Ammon's horn (tissue), 1 donor: ENCODE data around the gene ABCC9.

ENCODE experiments used
- DNase-seq: peaks from one replicate; pipeline ENCODE4 v3.0.0-alpha.2; 2016; ENCODE audit warnings: low spot score

ABCC9 gene

GRCh38 chr12:21774358-21775132 is 166.7 kb downstream of the ABCC9 start, which contains the start of gene KCNJ8:
TSS of gene KCNJ8 (minus strand) at chr12:21774706. CDS start at chr12:21773616, 1,090 bp downstream.
- peak; percentile 66 for DNase-seq

GRCh38 chr12:21773806-21774205 is 167.4 kb downstream of the ABCC9 start:
- no peak for DNase-seq

GRCh38 chr12:21773263-21773741 is 167.9 kb downstream of the ABCC9 start:
- peak; percentile 14 for DNase-seq

GRCh38 chr12:21771311-21771710 is 169.9 kb downstream of the ABCC9 start:
- DNase-seq = no peak

GRCh38 chr12:21769307-21769706 is 171.9 kb downstream of the ABCC9 start:
- no peak for DNase-seq

- no peak for DNase-seq
Observed at GRCh38 chr12:21766403-21766802, 174.8 kb downstream of the ABCC9 start.

- no peak for DNase-seq
Observed at GRCh38 chr12:21764950-21765349, 176.3 kb downstream of the ABCC9 start.

- no peak for DNase-seq
Observed at GRCh38 chr12:21764065-21764464, 177.2 kb downstream of the ABCC9 start.

- DNase-seq = no peak
Observed at GRCh38 chr12:21763531-21763930, 177.7 kb downstream of the ABCC9 start.

GRCh38 chr12:21759737-21760136 is 181.5 kb downstream of the ABCC9 start:
- no peak for DNase-seq

GRCh38 chr12:21757735-21758134 is 183.5 kb downstream of the ABCC9 start:
- DNase-seq = no peak

- no peak for DNase-seq
Observed at GRCh38 chr12:21756699-21757098, 184.5 kb downstream of the ABCC9 start.

- no peak for DNase-seq
Observed at GRCh38 chr12:21751517-21751916, 189.7 kb downstream of the ABCC9 start.
